Fibroblast of villous mesenchyme (primary cell): Measurements from ENCODE around the gene VIPR1. TPM values are rescaled to one million over a fixed set of nuclear protein-coding genes. Genes with fewer than 3 reads are reported as not detected.
"Not testable (repeated sequence)": the region's sequence is repeated elsewhere in the genome, so short reads cannot be mapped to it uniquely, and the experiment has no call there.

ENCODE experiments used
- DNase-seq: peaks from one replicate; pipeline ENCODE4 v3.0.0-alpha.2; 2010; ENCODE audit warnings: low read depth
- H3K4me3 ChIP-seq: 2 replicates; pipeline ENCODE4 v1.5.1; 2011; ENCODE audit warnings: low read depth, mild to moderate bottlenecking, low read length
- total RNA-seq: library from RNA; depleted of rRNA; stranded (reverse); fragments of >200 nt; gene quantifications from 2 replicates; pipeline ENCODE4 v1.2.3, GENCODE V29; 2012
- TF ChIP-seq, protein P1 (sequence below): IDR thresholded peaks from 2 replicates; pipeline ENCODE4 v1.5.1; 2012; ENCODE audit warnings: low read depth, mild to moderate bottlenecking, low read length; ENCODE audit not compliant: insufficient read depth

The VIPR1 gene
- total RNA-seq, 1 donor = not detected

DNA sequence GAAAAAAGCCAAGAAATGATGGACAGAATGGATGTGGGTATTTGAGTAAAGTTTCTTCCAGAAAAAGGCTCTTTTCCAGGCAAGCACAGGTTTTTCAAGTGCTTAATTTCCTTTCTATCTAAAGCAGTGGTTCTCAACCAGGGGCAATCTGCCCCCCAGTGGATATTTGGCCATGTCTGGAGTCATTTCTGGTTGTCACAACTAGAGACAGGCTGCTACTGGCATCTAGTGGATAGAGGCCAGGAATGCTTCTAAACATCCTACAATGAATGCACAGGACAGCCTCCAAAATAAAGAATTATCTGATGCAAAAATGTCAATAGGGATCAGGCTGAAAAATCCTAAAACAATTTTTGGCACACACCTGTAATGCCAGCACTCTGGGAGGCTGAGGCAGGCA, 55.4 kb downstream of the VIPR1 start:
- TF ChIP-seq, protein P1, sequence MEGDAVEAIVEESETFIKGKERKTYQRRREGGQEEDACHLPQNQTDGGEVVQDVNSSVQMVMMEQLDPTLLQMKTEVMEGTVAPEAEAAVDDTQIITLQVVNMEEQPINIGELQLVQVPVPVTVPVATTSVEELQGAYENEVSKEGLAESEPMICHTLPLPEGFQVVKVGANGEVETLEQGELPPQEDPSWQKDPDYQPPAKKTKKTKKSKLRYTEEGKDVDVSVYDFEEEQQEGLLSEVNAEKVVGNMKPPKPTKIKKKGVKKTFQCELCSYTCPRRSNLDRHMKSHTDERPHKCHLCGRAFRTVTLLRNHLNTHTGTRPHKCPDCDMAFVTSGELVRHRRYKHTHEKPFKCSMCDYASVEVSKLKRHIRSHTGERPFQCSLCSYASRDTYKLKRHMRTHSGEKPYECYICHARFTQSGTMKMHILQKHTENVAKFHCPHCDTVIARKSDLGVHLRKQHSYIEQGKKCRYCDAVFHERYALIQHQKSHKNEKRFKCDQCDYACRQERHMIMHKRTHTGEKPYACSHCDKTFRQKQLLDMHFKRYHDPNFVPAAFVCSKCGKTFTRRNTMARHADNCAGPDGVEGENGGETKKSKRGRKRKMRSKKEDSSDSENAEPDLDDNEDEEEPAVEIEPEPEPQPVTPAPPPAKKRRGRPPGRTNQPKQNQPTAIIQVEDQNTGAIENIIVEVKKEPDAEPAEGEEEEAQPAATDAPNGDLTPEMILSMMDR = no peak
- DNase-seq = no peak
- H3K4me3 ChIP-seq = no peak overlapping the region

DNA sequence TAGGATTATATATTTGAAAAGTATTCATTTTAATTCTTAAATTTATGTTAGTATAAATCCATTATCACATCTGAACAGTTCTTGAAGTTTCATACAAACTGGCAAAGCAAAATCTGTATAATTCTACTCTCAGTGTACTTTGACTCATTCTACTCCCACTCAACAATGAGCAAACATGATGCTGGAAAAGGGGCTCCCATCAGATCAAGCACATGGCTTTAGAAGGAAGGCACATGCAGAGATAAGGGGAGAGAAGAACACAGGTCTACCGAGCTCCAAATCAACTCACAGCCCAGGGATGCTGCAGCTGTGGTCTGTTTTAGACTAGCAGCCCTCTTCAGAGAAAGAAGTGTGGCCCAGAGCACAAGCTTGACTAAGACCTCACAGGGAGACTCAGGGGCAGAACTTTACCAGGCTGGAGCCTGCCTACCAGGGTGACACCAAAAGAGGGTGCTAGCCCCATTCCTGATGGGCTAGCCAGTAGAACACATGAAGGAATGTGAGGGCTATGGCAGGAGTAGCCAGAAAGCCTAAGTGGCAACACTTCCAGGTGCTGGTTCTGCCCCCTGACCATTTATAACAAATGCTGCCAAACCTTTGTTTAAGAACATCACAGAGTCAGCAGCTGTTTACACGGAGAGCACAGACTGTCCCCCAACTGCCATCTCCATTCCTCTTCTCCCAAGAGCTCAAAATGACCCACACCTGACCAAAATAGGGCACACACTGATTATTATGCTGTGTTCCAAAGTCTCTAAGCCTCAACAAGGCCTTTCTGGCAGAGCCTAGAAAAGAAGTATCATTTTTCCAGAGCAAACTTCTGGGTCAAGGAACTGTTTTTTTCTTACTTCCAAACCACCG, 59.8 kb downstream of the VIPR1 start:
- H3K4me3 ChIP-seq = no peak overlapping the region
- TF ChIP-seq, protein P1 = no peak
- DNase-seq = no peak

DNA sequence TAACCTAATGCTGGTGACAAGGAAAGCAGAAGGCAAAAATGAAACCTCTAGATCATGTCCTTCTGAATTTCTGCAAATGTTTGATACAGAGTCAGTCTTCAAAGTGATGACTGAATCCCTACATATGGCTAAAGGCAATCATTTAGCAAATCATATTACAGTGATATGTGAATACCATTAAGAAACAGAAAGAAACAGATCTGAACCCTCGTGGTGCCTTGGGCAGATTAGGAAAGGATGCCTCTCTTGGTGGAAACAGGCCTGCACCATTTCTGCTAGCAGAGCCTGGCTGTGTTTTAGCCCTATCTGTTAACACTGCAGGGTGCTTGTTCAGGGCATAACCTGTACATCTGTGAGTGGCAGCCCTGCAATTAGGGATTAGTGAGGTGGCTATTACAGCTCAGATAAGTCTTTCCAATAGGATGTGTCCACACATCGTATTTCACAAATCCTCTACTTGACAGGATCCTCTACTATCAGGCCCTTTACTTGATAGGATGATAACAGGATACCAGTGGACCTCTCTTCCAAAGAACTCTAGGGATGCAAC, 67.2 kb downstream of the VIPR1 start:
- no peak overlapping the region for H3K4me3 ChIP-seq
- TF ChIP-seq, protein P1 = no peak
- no peak for DNase-seq

DNA sequence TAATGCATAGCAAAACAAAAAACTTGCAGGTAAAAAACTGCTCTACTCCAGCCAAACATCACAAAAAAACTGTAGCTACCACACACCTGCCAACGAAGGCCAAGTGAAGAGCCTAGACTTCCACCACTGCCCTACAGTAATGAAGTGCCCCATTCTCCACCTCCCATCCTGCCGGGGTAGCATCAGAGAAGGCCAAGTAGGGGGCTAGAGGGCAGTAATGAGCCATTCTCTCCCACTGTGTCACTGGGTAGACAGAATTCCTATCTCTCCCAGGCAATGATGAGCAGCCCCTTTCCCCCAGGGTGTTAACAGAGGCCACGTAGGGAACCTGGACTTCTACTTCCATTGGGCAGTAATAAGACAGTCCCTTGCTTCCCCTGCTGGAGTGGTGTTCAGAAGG, 69.8 kb downstream of the VIPR1 start:
- TF ChIP-seq, protein P1 = peak; percentile 70
- H3K4me3 ChIP-seq = no peak overlapping the region
- DNase-seq = peak; percentile 38

DNA sequence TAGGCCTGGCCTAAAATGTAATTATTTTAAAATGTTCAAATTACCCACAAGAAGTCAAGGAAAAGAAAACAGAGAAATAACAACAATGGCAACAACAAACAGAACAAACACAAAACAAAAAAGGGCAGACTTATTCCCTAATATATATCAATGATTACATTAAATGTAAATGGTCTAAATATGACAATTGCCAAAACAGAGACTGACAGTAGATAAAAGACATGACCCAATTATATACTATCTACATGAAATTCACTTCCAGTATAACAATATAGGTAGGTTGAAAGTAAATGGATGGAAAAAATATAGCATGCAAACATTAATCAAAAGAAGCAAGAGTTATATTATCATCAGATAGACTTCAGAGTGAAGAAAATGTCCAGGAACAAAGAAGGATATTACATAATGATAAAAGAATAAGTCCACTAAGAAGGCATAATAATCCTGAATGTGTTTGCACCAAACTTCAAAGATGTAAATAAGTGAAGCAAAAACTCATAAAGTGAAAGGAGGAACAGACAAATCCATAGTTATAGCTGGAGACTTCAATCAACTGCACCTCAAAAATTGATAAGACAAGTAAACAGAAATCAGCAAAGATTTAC, 72.8 kb downstream of the VIPR1 start:
- DNase-seq = no peak
- TF ChIP-seq, protein P1 = no peak
- no peak overlapping the region for H3K4me3 ChIP-seq

DNA sequence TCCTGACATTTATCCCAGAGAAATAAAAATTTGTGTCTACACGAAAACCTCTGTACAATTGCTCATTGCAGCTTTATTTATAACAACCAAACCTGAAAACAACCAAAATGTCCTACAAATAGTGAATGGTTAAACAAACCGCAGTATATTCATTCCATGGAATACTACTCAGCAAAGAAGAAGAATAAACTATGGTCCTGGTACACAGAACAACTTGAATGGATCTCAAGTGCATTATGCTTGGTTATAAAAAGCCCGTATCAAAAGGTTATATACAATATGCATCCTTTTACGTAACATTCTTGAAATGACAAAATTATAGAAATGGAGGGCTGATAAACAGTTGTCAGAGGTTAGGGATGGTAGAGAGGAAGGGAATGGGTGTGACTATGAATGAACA, 75.6 kb downstream of the VIPR1 start:
- H3K4me3 ChIP-seq = no peak overlapping the region
- TF ChIP-seq, protein P1 = no peak
- no peak for DNase-seq

DNA sequence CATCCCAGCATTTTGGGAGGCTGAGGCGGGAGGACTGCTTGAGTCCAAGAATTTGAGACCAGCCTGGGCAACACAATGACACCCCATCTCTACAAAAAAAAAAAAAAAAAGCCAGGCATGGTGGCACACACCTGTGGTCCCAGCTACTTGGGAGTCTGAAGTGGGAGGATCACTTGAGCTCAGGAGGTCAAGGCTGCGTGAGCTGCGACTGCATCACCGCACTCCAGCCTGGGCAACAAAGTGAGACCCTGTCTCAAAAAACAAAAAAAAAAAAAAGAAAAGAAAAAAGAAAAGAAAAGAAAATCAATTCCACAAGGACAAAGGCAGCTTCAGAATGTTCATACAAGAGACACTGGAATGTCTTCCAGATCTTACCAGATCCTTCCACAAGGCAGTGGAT, 76.9 kb downstream of the VIPR1 start:
- not testable (repeated sequence) for DNase-seq, H3K4me3 ChIP-seq
